Liver (tissue), 3 donors: Measurements from ENCODE around the gene CGRRF1.

Source experiments
- HNF4G ChIP-seq: IDR thresholded peaks from 2 replicates; pipeline ENCODE4 v1.6.1; 2016; ENCODE audit warnings: antibody characterized with exemption
- MAX ChIP-seq: IDR thresholded peaks from 2 replicates; pipeline ENCODE4 v1.6.1; 2016; ENCODE audit warnings: antibody characterized with exemption
- RAD21 ChIP-seq, 2 donors: IDR thresholded peaks; 2 replicates each; pipeline ENCODE4 v1.6.1; 2016; ENCODE audit warnings: antibody characterized with exemption in 2 of 2, mild to moderate bottlenecking in 2 of 2
- TAF1 ChIP-seq: conservative IDR thresholded peaks from 2 replicates; pipeline ENCODE4 v1.6.1; 2016; ENCODE audit warnings: antibody characterized with exemption, mild to moderate bottlenecking
- TF ChIP-seq, protein P1 (sequence below): IDR thresholded peaks from 2 replicates; pipeline ENCODE4 v1.6.1; 2016; ENCODE audit warnings: antibody characterized with exemption
- TF ChIP-seq, protein P2 (sequence below): fragments of 150-350 bp; IDR thresholded peaks from 2 replicates; pipeline ENCODE4 v1.5.1; 2017; ENCODE audit warnings: improper control_type of control experiment, low read depth, low read length; ENCODE audit not compliant: missing input control
- donor health status: healthy.
- donor health status: healthy.

DNA sequence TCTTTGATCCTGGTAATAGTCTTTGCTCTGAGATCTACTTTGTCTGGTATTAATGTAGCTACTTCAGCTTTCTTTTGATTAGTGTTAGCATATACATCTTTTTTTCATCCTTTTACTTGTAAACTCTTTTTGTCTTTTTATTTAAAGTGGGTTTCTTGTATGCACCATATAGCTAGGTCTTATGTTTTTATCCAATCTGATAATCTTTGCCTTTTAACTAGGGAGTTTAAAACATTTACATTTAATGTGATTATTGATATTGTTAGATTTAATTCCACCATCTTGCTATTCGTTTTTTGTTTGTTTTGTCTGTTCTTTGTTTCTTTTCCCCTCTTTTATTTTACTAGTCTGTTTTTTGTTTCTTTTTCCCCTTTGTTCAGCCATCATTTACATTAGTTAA is 6.0 kb downstream of the CGRRF1 start:
- TF ChIP-seq, protein P1, sequence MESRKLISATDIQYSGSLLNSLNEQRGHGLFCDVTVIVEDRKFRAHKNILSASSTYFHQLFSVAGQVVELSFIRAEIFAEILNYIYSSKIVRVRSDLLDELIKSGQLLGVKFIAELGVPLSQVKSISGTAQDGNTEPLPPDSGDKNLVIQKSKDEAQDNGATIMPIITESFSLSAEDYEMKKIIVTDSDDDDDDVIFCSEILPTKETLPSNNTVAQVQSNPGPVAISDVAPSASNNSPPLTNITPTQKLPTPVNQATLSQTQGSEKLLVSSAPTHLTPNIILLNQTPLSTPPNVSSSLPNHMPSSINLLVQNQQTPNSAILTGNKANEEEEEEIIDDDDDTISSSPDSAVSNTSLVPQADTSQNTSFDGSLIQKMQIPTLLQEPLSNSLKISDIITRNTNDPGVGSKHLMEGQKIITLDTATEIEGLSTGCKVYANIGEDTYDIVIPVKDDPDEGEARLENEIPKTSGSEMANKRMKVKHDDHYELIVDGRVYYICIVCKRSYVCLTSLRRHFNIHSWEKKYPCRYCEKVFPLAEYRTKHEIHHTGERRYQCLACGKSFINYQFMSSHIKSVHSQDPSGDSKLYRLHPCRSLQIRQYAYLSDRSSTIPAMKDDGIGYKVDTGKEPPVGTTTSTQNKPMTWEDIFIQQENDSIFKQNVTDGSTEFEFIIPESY = no peak
- TF ChIP-seq MAX (no peak), HNF4G (no peak), TAF1 (no peak), RAD21 (IDR thresholded peaks at IDR 0.05) (no peak)
- TF ChIP-seq, protein P2, sequence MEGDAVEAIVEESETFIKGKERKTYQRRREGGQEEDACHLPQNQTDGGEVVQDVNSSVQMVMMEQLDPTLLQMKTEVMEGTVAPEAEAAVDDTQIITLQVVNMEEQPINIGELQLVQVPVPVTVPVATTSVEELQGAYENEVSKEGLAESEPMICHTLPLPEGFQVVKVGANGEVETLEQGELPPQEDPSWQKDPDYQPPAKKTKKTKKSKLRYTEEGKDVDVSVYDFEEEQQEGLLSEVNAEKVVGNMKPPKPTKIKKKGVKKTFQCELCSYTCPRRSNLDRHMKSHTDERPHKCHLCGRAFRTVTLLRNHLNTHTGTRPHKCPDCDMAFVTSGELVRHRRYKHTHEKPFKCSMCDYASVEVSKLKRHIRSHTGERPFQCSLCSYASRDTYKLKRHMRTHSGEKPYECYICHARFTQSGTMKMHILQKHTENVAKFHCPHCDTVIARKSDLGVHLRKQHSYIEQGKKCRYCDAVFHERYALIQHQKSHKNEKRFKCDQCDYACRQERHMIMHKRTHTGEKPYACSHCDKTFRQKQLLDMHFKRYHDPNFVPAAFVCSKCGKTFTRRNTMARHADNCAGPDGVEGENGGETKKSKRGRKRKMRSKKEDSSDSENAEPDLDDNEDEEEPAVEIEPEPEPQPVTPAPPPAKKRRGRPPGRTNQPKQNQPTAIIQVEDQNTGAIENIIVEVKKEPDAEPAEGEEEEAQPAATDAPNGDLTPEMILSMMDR = no peak
